ENCODE measurements around the gene SRPK2. TPM values are rescaled to one million over a fixed set of nuclear protein-coding genes. Genes with fewer than 3 reads are reported as not detected.

SRPK2 gene
- total RNA-seq, 1 experiment from 2014 or later = 58.2 TPM

- ChIA-PET CTCF (no interaction called here), POLR2A (no interaction called here)
- ATAC-seq (no peak), DNase-seq (ENCODE audit: low read depth, low spot score) (no peak)
- H3K9me3 ChIP-seq (ENCODE audit: control insufficient read depth, insufficient read depth, low read depth, low read length) = no peaks in the 10 kb centered on the region
- in situ Hi-C loops (cut with HindIII; ENCODE audit: low pct_unique_long_range_greater_than_20kb, low sequenced_read_pairs) (no loop called here), intact Hi-C loops (cut with micrococcal nuclease; ENCODE audit: unreplicated experiment) (no loop called here)
- TF ChIP-seq TCF7L2 (IDR thresholded peaks at IDR 0.05; ENCODE audit: low read depth, low read length) (no peak), POLR2AphosphoS5 (IDR thresholded peaks at IDR 0.05; ENCODE audit: low read depth, low read length) (no peak), CTCF (IDR thresholded peaks at IDR 0.05) (no peak), REST (IDR thresholded peaks at IDR 0.05; ENCODE audit: insufficient read depth in 1 of 2, low read depth in 2 of 2, low read length in 1 of 2) (no peak), SIN3A (IDR thresholded peaks at IDR 0.05; ENCODE audit: borderline replicate concordance, insufficient read depth, low read depth, low read length) (no peak)
- H3K27me3 ChIP-seq (ENCODE audit: control insufficient read depth, insufficient read depth, low read length) = no peaks in the 10 kb centered on the region
- no peaks in the 10 kb centered on the region for H3K4me1 ChIP-seq (ENCODE audit: control insufficient read depth, insufficient read depth, low read length)
- H3K4me3 ChIP-seq (ENCODE audit: low read depth in 2 of 2, low read length in 2 of 2) = no peak overlapping the region
- H3K27ac ChIP-seq (ENCODE audit: low read length) = no peak overlapping the region
- BruUV-seq (replicated peaks) = no TSS peak
- no peaks in the 10 kb centered on the region for H3K36me3 ChIP-seq (ENCODE audit: control insufficient read depth, insufficient read depth, low read length)
Observed at GRCh38 chr7:105177026-105177425, 211.7 kb downstream of the SRPK2 start.

GRCh38 chr7:105173586-105173985 is 215.1 kb downstream of the SRPK2 start:
- H3K36me3 ChIP-seq (ENCODE audit: control insufficient read depth, insufficient read depth, low read length) = no peaks in the 10 kb centered on the region
- CTCF ChIA-PET = no interaction called here
- no peak for DNase-seq (ENCODE audit: low read depth, low spot score)
- in situ Hi-C loops (cut with HindIII; ENCODE audit: low pct_unique_long_range_greater_than_20kb, low sequenced_read_pairs) = no loop called here
- H3K27me3 ChIP-seq (ENCODE audit: control insufficient read depth, insufficient read depth, low read length) = no peaks in the 10 kb centered on the region
- H3K4me1 ChIP-seq (ENCODE audit: control insufficient read depth, insufficient read depth, low read length) = no peaks in the 10 kb centered on the region
- no peak overlapping the region for H3K27ac ChIP-seq (ENCODE audit: low read length)
- H3K4me3 ChIP-seq (ENCODE audit: low read depth in 2 of 2, low read length in 2 of 2) = no peak overlapping the region
- no peaks in the 10 kb centered on the region for H3K9me3 ChIP-seq (ENCODE audit: control insufficient read depth, insufficient read depth, low read depth, low read length)
- TF ChIP-seq CTCF (IDR thresholded peaks at IDR 0.05) = no peak
- no peak for TF ChIP-seq TCF7L2 (IDR thresholded peaks at IDR 0.05; ENCODE audit: low read depth, low read length)
- TF ChIP-seq POLR2AphosphoS5 (IDR thresholded peaks at IDR 0.05; ENCODE audit: low read depth, low read length) = no peak
- no peak for TF ChIP-seq SIN3A (IDR thresholded peaks at IDR 0.05; ENCODE audit: borderline replicate concordance, insufficient read depth, low read depth, low read length)
- no peak for TF ChIP-seq REST (IDR thresholded peaks at IDR 0.05; ENCODE audit: insufficient read depth in 1 of 2, low read depth in 2 of 2, low read length in 1 of 2)
- intact Hi-C loops (cut with micrococcal nuclease; ENCODE audit: unreplicated experiment) = no loop called here
- ATAC-seq = no peak
- BruUV-seq (replicated peaks) = no TSS peak
- POLR2A ChIA-PET = no interaction called here
